SK-N-SH (cell line): ENCODE data around the gene SNX5. TPM values are rescaled to one million over a fixed set of nuclear protein-coding genes. Genes with fewer than 3 reads are reported as not detected.

ENCODE experiments used
- CTCF ChIA-PET: fragments of 300-600, 350-600 bp; formaldehyde crosslinking; extraction: SDS; loops from one replicate; lab custom pipeline; 2021; lab: Yijun Ruan, JAX
- POLR2A ChIA-PET: fragments of 350-600 bp; sonication (Branson Sonifier 250); formaldehyde crosslinking; extraction: SDS; loops from one replicate; lab custom pipeline; 2020; ENCODE audit warnings: antibody characterized with exemption, inconsistent platforms; lab: Yijun Ruan, JAX
- DNase-seq: peaks from one replicate; pipeline ENCODE4 v3.0.0; 2012
- H2AFZ ChIP-seq: fragments of 200-600 bp; sonication (generic); 2 replicates; pipeline ENCODE4 v1.8.1; 2016; ENCODE audit warnings: antibody characterized with exemption, mild to moderate bottlenecking, low read depth
- H3F3A ChIP-seq: fragments of 200-600 bp; sonication (generic); replicated peaks from 2 replicates; pipeline ENCODE3; 2016; ENCODE audit warnings: antibody characterized with exemption, mild to moderate bottlenecking; ENCODE audit not compliant: insufficient read depth
- H3K27ac ChIP-seq, 2 experiments: fragments of 200-500 bp in 1 of 2; fragments of 200-600 bp in 1 of 2; sonication (Bioruptor generic) in 1 of 2; sonication (generic), shearing (Covaris generic) in 1 of 2; 2 replicates each; pipeline versions ENCODE4 v1.5.1 to v1.6.1; 2014 to 2016; ENCODE audit warnings: low read depth in 2 of 2, inconsistent platforms in 1 of 2, low read length in 1 of 2, mild to moderate bottlenecking in 1 of 2, mixed read lengths in 1 of 2
- H3K27me3 ChIP-seq: fragments of 200-600 bp; sonication (generic), shearing (Covaris generic); 2 replicates; pipeline ENCODE4 v1.6.1; 2016; ENCODE audit warnings: mixed run types; ENCODE audit not compliant: insufficient read depth
- H3K36me3 ChIP-seq, 2 experiments: fragments of 200-500 bp in 1 of 2; fragments of 200-600 bp in 1 of 2; sonication (Bioruptor generic) in 1 of 2; sonication (generic) in 1 of 2; replicated peaks in 1 of 2; 2 replicates each; pipeline versions ENCODE3 to v1.5.1; 2014 to 2016; ENCODE audit warnings: low read length in 1 of 2, mild to moderate bottlenecking in 1 of 2; ENCODE audit not compliant: insufficient read depth in 2 of 2, control insufficient read depth in 1 of 2
- H3K4me1 ChIP-seq, 2 experiments: fragments of 200-500 bp in 1 of 2; fragments of 200-600 bp in 1 of 2; sonication (Bioruptor generic) in 1 of 2; sonication (generic), shearing (Covaris generic) in 1 of 2; 2 replicates each; pipeline versions ENCODE4 v1.5.1 to v1.6.1; 2014 to 2016; ENCODE audit warnings: low read depth in 1 of 2, low read length in 1 of 2, mixed run types in 1 of 2; ENCODE audit not compliant: insufficient read depth in 2 of 2, control insufficient read depth in 1 of 2
- H3K4me2 ChIP-seq: fragments of 200-600 bp; sonication (generic), shearing (Covaris generic); 2 replicates; pipeline ENCODE4 v1.6.1; 2017; ENCODE audit warnings: mixed run types
- H3K4me3 ChIP-seq, 2 experiments: fragments of 200-500 bp in 1 of 2; fragments of 200-600 bp in 1 of 2; sonication (Bioruptor generic) in 1 of 2; sonication (generic), shearing (Covaris generic) in 1 of 2; 2 replicates each; pipeline versions ENCODE4 v1.5.1 to v1.8.1; 2014 to 2016; ENCODE audit warnings: low read depth in 2 of 2, inconsistent platforms in 1 of 2, low read length in 1 of 2, mild to moderate bottlenecking in 1 of 2, mixed read lengths in 1 of 2, moderate library complexity in 1 of 2
- H3K79me2 ChIP-seq: fragments of 200-600 bp; sonication (generic); 2 replicates; pipeline ENCODE4 v1.8.1; 2017; ENCODE audit warnings: mild to moderate bottlenecking; ENCODE audit not compliant: insufficient read depth
- H3K9ac ChIP-seq: fragments of 200-600 bp; sonication (generic); 2 replicates; pipeline ENCODE4 v1.6.1; 2017; ENCODE audit warnings: mixed run types
- H3K9me2 ChIP-seq: fragments of 200-600 bp; sonication (generic); 2 replicates; pipeline ENCODE4 v1.6.1; 2017; ENCODE audit warnings: mixed run types
- H3K9me3 ChIP-seq: fragments of 200-600 bp; sonication (generic); 2 replicates; pipeline ENCODE4 v1.6.1; 2017; ENCODE audit warnings: mixed run types, mild to moderate bottlenecking, moderate library complexity
- H4K20me1 ChIP-seq: fragments of 200-600 bp; sonication (generic); 2 replicates; pipeline ENCODE4 v1.6.1; 2017; ENCODE audit warnings: mild to moderate bottlenecking, mixed run types; ENCODE audit not compliant: insufficient read depth
- EP300 ChIP-seq, 2 experiments: IDR thresholded peaks; 2 replicates each; pipeline versions ENCODE4 v1.4.0 to v1.6.1; 2012; ENCODE audit warnings: borderline replicate concordance in 1 of 2, low read depth in 1 of 2, low read length in 1 of 2
- FOSL2 ChIP-seq: IDR thresholded peaks from 2 replicates; pipeline ENCODE4 v1.4.0; 2012; ENCODE audit warnings: low read depth, mild to moderate bottlenecking, moderate library complexity, borderline replicate concordance
- JUND ChIP-seq: IDR thresholded peaks from 2 replicates; pipeline ENCODE4 v1.4.0; 2012
- MEF2A ChIP-seq: IDR thresholded peaks from 2 replicates; pipeline ENCODE4 v1.4.0; 2012; ENCODE audit warnings: low read depth, borderline replicate concordance
- PBX3 ChIP-seq: IDR thresholded peaks from 2 replicates; pipeline ENCODE4; 2012
- RCOR1 ChIP-seq: fragments of 150-350 bp; IDR thresholded peaks from 2 replicates; pipeline ENCODE4 v1.6.1; 2017; ENCODE audit warnings: antibody characterized with exemption, low read length
- REST ChIP-seq: IDR thresholded peaks from 2 replicates; pipeline ENCODE4 v1.6.1; 2012; ENCODE audit warnings: mild to moderate bottlenecking, low read depth, low read length, moderate library complexity
- SIN3A ChIP-seq: IDR thresholded peaks from 2 replicates; pipeline ENCODE4 v1.6.1; 2012; ENCODE audit warnings: low read depth, mild to moderate bottlenecking, low read length, moderate library complexity, borderline replicate concordance
- SMC3 ChIP-seq: IDR thresholded peaks from 2 replicates; pipeline ENCODE4 v1.6.1; 2012; ENCODE audit warnings: low read depth, low read length, improper control_type of control experiment
- TEAD4 ChIP-seq: IDR thresholded peaks from 2 replicates; pipeline ENCODE4 v1.4.0; 2012; ENCODE audit warnings: mild to moderate bottlenecking, borderline replicate concordance; ENCODE audit not compliant: insufficient read depth
- YY1 ChIP-seq: IDR thresholded peaks from 2 replicates; pipeline ENCODE4 v1.4.0; 2012; ENCODE audit warnings: low read depth, mild to moderate bottlenecking
- WGBS: methylation state at CpG from one replicate; pipeline ENCODE4 v1.1.6; 2017; ENCODE audit warnings: low lambda C conversion rate; 5-methylcytosine and 5-hydroxymethylcytosine counted together
- polyA plus RNA-seq, 3 experiments: library from polyadenylated mRNA; depleted of rRNA; stranded (reverse); fragments of >200 nt; gene quantifications; 2 replicates each; pipeline ENCODE4 v1.2.3, GENCODE V29; 2012

SNX5 gene
- polyA plus RNA-seq, 1 of the 3 experiments (the other 2 are of a cell fraction), result 76.2 TPM

- TF ChIP-seq SMC3, result no peak
- no peak for TF ChIP-seq PBX3
- no peak for TF ChIP-seq YY1
- TF ChIP-seq TEAD4, result no peak
Observed at GRCh38 chr20:18012901-18013300, 44.3 kb upstream of the SNX5 start (continued).

- Histone ChIP-seq H3K4me2 (no peak overlapping the region), H3K36me3 (no peaks in the 10 kb centered on the region), H3K4me1 (peaks cover 0 to 9% of the 10 kb centered on the region in 2 experiments; a peak in 1 of 4 replicates), H3K9me2 (no peaks in the 10 kb centered on the region), H3K79me2 (no peaks in the 10 kb centered on the region), H3K4me3 (no peak overlapping the region), H3K27ac (no peak overlapping the region), H3F3A (no peaks in the 10 kb centered on the region), H3K9me3 (no peaks in the 10 kb centered on the region), H2AFZ (no peak overlapping the region), H3K27me3 (no peaks in the 10 kb centered on the region), H4K20me1 (no peaks in the 10 kb centered on the region), H3K9ac (no peak overlapping the region)
- POLR2A ChIA-PET, result no interaction called here
- WGBS, result 80% methylated on average over 15 of the region's 21 CpGs
- no peak for DNase-seq
- CTCF ChIA-PET, result no interaction called here
- TF ChIP-seq JUND, result no peak
- no peak for TF ChIP-seq FOSL2
- no peak for TF ChIP-seq SIN3A
- TF ChIP-seq RCOR1, result no peak
- TF ChIP-seq EP300 (IDR thresholded peaks at IDR 0.05; ENCODE audit: borderline replicate concordance in 1 of 2, low read depth in 1 of 2, low read length in 1 of 2), result no peak
- TF ChIP-seq MEF2A, result no peak
- no peak for TF ChIP-seq REST
- no peak for TF ChIP-seq SMC3
Observed at GRCh38 chr20:18011951-18012645, 43.5 kb upstream of the SNX5 start.
